Mesenchymal stem cell (in vitro differentiated cells and primary cell): ENCODE results near the gene DDAH1.

Experiments
- DNase-seq: peaks from one replicate; pipeline ENCODE4 v3.0.0-alpha.2; 2013
- H2AFZ ChIP-seq: one replicate; pipeline ENCODE4 v1.6.1; 2013; ENCODE audit warnings: low read depth, mild to moderate bottlenecking, control low read depth, inconsistent platforms, low read length, moderate library complexity
- H2AK5ac ChIP-seq: 2 replicates; pipeline ENCODE4 v1.6.1; 2013; ENCODE audit warnings: low read length, moderate library complexity, mild to moderate bottlenecking, inconsistent platforms; ENCODE audit not compliant: severe bottlenecking
- H2BK120ac ChIP-seq: one replicate; pipeline ENCODE4 v1.6.1; 2013; ENCODE audit warnings: low read depth, mild to moderate bottlenecking, inconsistent platforms, low read length, moderate library complexity
- H2BK12ac ChIP-seq, 2 experiments: one replicate each; pipeline ENCODE4 v1.6.1; 2013; ENCODE audit warnings: inconsistent platforms in 2 of 2, low read length in 2 of 2, mild to moderate bottlenecking in 2 of 2, moderate library complexity in 2 of 2, control low read depth in 1 of 2
- H2BK15ac ChIP-seq: one replicate; pipeline ENCODE4 v1.6.1; 2013; ENCODE audit warnings: mild to moderate bottlenecking, low read depth, inconsistent platforms; ENCODE audit not compliant: poor library complexity, severe bottlenecking
- H2BK5ac ChIP-seq: 2 replicates; pipeline ENCODE4 v1.6.1; 2013; ENCODE audit warnings: low read depth, mild to moderate bottlenecking, low read length, control low read depth, inconsistent platforms; ENCODE audit not compliant: poor library complexity, severe bottlenecking
- H3K14ac ChIP-seq, 2 experiments: one replicate each; pipeline ENCODE4 v1.6.1; 2013; ENCODE audit warnings: inconsistent platforms in 2 of 2, low read length in 2 of 2, control low read depth in 1 of 2, mild to moderate bottlenecking in 1 of 2, moderate library complexity in 1 of 2
- H3K18ac ChIP-seq, 2 experiments: one replicate each; pipeline ENCODE4 v1.6.1; 2013; ENCODE audit warnings: inconsistent platforms in 2 of 2, low read length in 2 of 2, control low read depth in 1 of 2, low read depth in 1 of 2, mild to moderate bottlenecking in 1 of 2
- H3K23ac ChIP-seq, 2 experiments: one replicate each; pipeline ENCODE4 v1.6.1; 2013; ENCODE audit warnings: inconsistent platforms in 2 of 2, low read length in 2 of 2, mild to moderate bottlenecking in 2 of 2, moderate library complexity in 2 of 2, control low read depth in 1 of 2
- H3K27ac ChIP-seq: 2 replicates; pipeline ENCODE4 v1.5.1; 2013; ENCODE audit warnings: mild to moderate bottlenecking, moderate library complexity, low read length, control low read depth, inconsistent platforms; ENCODE audit not compliant: poor library complexity, severe bottlenecking
- H3K27me3 ChIP-seq, 2 experiments: 2 replicates each; pipeline versions ENCODE4 v1.6.1 to v1.7.0; 2013; ENCODE audit warnings: low read length in 2 of 2, mild to moderate bottlenecking in 2 of 2, moderate library complexity in 2 of 2, control low read depth in 1 of 2, inconsistent platforms in 1 of 2; ENCODE audit not compliant: control insufficient read depth in 1 of 2, insufficient read depth in 1 of 2
- H3K36me3 ChIP-seq, 2 experiments: 2 replicates each; pipeline versions ENCODE4 v1.6.1 to v1.7.0; 2013; ENCODE audit warnings: low read length in 2 of 2, control low read depth in 1 of 2, inconsistent platforms in 1 of 2, low read depth in 1 of 2, mild to moderate bottlenecking in 1 of 2; ENCODE audit not compliant: insufficient read depth in 2 of 2, control insufficient read depth in 1 of 2
- H3K4ac ChIP-seq, 2 experiments: one replicate each; pipeline ENCODE4 v1.6.1; 2013; ENCODE audit warnings: inconsistent platforms in 2 of 2, low read length in 2 of 2, mild to moderate bottlenecking in 2 of 2, moderate library complexity in 2 of 2, control low read depth in 1 of 2, low read depth in 1 of 2
- H3K4me1 ChIP-seq: 2 replicates; pipeline ENCODE4 v1.6.1; 2013; ENCODE audit warnings: low read depth, low read length, control low read depth; ENCODE audit not compliant: control insufficient read depth, insufficient read depth
- H3K4me2 ChIP-seq: 2 replicates; pipeline ENCODE4 v1.6.1; 2013; ENCODE audit warnings: low read length, mild to moderate bottlenecking, inconsistent platforms; ENCODE audit not compliant: poor library complexity, severe bottlenecking
- H3K4me3 ChIP-seq, 2 experiments: 2 replicates each; pipeline versions ENCODE4 v1.5.1 to v1.7.0; 2013; ENCODE audit warnings: low read length in 2 of 2, mild to moderate bottlenecking in 2 of 2, control low read depth in 1 of 2, low read depth in 1 of 2; ENCODE audit not compliant: insufficient read depth in 1 of 2
- H3K79me1 ChIP-seq: replicated peaks from 2 replicates; pipeline ENCODE4 v1.6.1; 2013; ENCODE audit warnings: mild to moderate bottlenecking, control low read depth, low read length, inconsistent platforms; ENCODE audit not compliant: poor library complexity, severe bottlenecking
- H3K9ac ChIP-seq: 2 replicates; pipeline ENCODE4 v1.7.0; 2013; ENCODE audit warnings: mild to moderate bottlenecking, low read length, moderate library complexity
- H3K9me3 ChIP-seq: 2 replicates; pipeline ENCODE4 v1.7.0; 2013; ENCODE audit warnings: mild to moderate bottlenecking, low read length; ENCODE audit not compliant: control insufficient read depth
- H4K8ac ChIP-seq: one replicate; pipeline ENCODE4 v1.6.1; 2013; ENCODE audit warnings: inconsistent platforms, mild to moderate bottlenecking, low read length, moderate library complexity
- H4K91ac ChIP-seq: one replicate; pipeline ENCODE4 v1.6.1; 2013; ENCODE audit warnings: mild to moderate bottlenecking, low read length, inconsistent platforms
- WGBS: methylation state at CpG from one replicate; pipeline ENCODE4 v1.1.7; 2013; ENCODE audit warnings: mixed read lengths; 5-methylcytosine and 5-hydroxymethylcytosine counted together

Gene DDAH1

DNA sequence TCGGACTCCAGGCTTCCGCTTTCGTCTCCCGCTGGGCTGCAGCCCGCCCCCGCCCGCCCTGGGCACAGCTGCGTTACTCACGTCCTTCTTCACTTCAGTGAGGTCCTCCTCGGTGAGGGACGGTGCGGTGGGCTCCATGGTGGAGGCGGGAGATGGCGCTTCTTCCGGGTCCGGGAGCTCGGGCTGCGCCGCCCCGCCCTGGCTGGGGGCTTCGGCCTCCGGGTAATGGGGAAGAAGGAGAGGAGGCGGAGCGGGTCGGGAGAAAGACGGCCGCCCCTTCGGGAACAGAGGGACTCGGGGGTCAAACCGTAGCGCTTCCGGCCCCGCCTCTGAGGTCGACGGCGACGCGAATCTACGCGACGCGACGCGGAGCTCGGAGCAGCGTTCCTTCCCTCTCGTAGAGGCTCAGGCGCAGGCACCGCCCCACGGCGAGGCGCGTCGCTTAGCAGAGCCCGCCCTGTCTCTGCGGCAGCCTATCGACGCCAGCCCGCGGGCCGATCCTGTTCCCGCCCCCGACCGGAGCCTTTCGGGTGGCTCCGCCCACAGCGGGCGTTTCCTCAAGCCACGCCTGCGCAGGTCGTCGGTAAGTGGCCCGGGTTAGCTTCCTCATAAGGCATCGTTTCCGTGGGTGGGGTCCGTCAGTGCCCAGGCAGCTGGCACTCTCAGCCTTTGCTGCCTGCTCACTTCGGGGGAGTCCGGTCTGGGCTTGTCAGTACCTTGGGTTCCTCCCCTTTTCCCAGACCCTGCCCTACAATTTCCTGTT is 188.6 kb downstream of the DDAH1 start, which contains the start of gene BCL10:
Gene BCL10, minus strand, starts transcription at position 418 of the 763 bp plus-strand sequence. Its CDS starts 280 bp downstream, at position 138.
- Histone ChIP-seq H3K4me3 (peak within 1 kb of the TSS; percentile 90 to 98), H3K36me3 (peaks cover 0 to 20% of the 10 kb centered on the region in 2 experiments), H4K8ac (peak within 1 kb of the TSS; percentile 91), H2AFZ (peak within 1 kb of the TSS; percentile 42), H3K27me3 (no peaks in the 10 kb centered on the region), H2BK120ac (peak within 1 kb of the TSS; percentile 76), H3K4ac (peak within 1 kb of the TSS; percentile 66 to 99), H3K4me2 (peak within 1 kb of the TSS; percentile 83), H2BK5ac (peak within 1 kb of the TSS; percentile 78), H2BK12ac (peak within 1 kb of the TSS; percentile 15 to 69), H3K79me1 (no peaks in the 10 kb centered on the region), H3K9ac (peak within 1 kb of the TSS; percentile 96), H3K9me3 (no peaks in the 10 kb centered on the region), H3K14ac (peak within 1 kb of the TSS; percentile 48 to 95), H3K4me1 (peaks cover 9% of the 10 kb centered on the region), H3K27ac (peak within 1 kb of the TSS; percentile 93), H3K18ac (peak within 1 kb of the TSS; percentile 86 to 94), H2BK15ac (peak within 1 kb of the TSS; percentile 93), H2AK5ac (peak within 1 kb of the TSS; percentile 89), H4K91ac (peak within 1 kb of the TSS; percentile 98), H3K23ac (peak within 1 kb of the TSS in 1 of 2 experiments; percentile 46)
- peak; percentile 99 for DNase-seq
- under 1% methylated on average over 56 of the region's 78 CpGs for WGBS

DNA sequence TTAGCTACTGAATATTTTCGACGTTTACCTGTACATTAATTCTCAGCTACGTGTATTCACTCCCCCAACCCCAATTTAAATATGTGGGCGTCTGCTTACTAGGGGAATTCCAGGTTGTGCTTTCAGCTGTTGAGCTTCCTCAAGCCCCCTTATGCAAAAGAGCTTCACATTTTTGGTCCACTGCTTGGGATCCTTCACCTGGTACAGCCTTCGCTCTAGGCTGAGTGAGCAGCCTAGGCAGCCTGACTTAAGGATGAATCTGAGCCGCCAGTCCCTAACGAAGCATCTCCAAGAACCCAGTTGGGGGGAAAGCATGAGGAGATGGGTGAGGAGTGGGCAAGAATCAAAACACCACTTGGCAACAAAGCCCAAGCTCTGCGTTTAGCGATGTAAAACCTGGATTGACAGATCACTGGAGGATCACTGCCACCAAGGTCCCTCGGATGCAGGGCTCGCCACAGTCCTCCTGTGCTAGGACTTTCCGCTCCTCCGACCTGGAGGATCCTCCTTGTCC is 189.2 kb downstream of the DDAH1 start:
- Histone ChIP-seq H3K23ac (peak overlapping the region in 1 of 2 experiments; percentile 46), H2BK120ac (peak overlapping the region; percentile 76), H2BK15ac (peak overlapping the region; percentile 93), H4K8ac (peak overlapping the region; percentile 91), H3K79me1 (no peaks in the 10 kb centered on the region), H3K36me3 (peaks cover 0 to 26% of the 10 kb centered on the region in 2 experiments), H3K14ac (peak overlapping the region; percentile 48 to 95), H3K4me1 (peaks cover 9% of the 10 kb centered on the region), H3K4me3 (peak overlapping the region; percentile 90 to 98), H2BK12ac (peak overlapping the region; percentile 15 to 69), H3K4ac (peak overlapping the region; percentile 66 to 99), H2BK5ac (peak overlapping the region; percentile 78), H3K9ac (peak overlapping the region; percentile 96), H2AFZ (no peak overlapping the region), H2AK5ac (peak overlapping the region; percentile 89), H3K4me2 (peak overlapping the region; percentile 83), H3K18ac (peak overlapping the region; percentile 35 to 94), H3K27ac (peak overlapping the region; percentile 93), H3K27me3 (no peaks in the 10 kb centered on the region), H3K9me3 (no peaks in the 10 kb centered on the region), H4K91ac (peak overlapping the region; percentile 98)
- 2% methylated on average over 13 of the region's 13 CpGs for WGBS
- DNase-seq = peak; percentile 65

DNA sequence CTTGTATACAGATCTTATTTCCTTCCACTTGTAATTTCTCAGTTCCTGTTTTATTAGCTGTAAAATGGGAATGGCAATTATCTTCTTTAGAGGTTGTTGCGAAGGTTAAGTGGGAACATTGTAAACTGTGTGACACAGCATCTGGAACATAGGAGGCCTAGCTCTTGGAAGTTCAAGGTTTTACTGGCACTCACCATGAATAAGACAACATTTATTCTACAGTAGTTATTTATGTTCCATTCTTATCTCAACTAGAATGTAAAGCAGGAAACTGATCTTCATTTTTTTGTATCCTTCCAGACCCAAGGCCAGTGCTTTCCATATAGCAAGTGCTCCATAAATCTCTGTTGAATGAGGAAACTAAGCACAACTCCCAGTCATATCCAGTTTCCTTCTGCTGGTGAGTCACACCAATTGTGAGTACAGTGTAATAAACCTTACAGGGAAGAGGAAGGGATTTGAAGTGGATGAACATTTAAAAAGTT is 189.9 kb downstream of the DDAH1 start:
- Histone ChIP-seq H2AFZ (no peak overlapping the region), H3K27ac (peak overlapping the region; percentile 93), H3K4me3 (peak overlapping the region in 1 of 2 experiments; percentile 98), H3K9me3 (no peaks in the 10 kb centered on the region), H3K27me3 (no peaks in the 10 kb centered on the region), H3K4ac (no peak overlapping the region), H2BK120ac (no peak overlapping the region), H4K91ac (no peak overlapping the region), H3K4me2 (peak overlapping the region; percentile 37), H2BK12ac (no peak overlapping the region), H2AK5ac (no peak overlapping the region), H3K23ac (no peak overlapping the region), H3K36me3 (peaks cover 3 to 34% of the 10 kb centered on the region in 2 experiments), H3K4me1 (peaks cover 11% of the 10 kb centered on the region), H3K79me1 (no peaks in the 10 kb centered on the region), H3K18ac (no peak overlapping the region), H2BK15ac (no peak overlapping the region), H3K9ac (peak overlapping the region; percentile 96), H2BK5ac (no peak overlapping the region), H3K14ac (no peak overlapping the region), H4K8ac (no peak overlapping the region)
- DNase-seq = peak; percentile 96
- no CpG with 5 or more reads among the region's 1 CpG for WGBS

DNA sequence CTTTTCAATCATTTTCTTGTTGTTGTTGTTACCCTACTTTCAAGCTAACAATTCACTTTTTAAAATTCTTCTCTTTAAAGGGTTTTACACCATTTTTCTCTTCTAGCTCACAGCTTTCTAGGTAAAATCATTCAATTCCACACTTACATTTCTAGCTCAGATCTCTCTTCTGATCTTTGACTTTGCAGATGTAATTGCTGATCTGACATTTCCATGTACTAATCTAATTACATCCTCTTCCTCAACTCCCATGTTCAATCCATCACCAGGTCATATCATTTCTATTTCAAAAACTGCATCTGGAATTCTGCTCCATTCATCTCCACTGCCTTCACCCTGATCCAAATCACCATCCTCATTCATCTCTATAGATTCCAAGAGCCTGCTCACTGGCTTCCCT is 191.6 kb downstream of the DDAH1 start:
- Histone ChIP-seq H2AFZ (no peak overlapping the region), H3K4ac (no peak overlapping the region), H3K23ac (no peak overlapping the region), H3K79me1 (peaks cover 2% of the 10 kb centered on the region), H3K36me3 (peaks cover 7 to 49% of the 10 kb centered on the region in 2 experiments), H2BK5ac (no peak overlapping the region), H2BK12ac (no peak overlapping the region), H3K4me3 (peak overlapping the region in 1 of 2 experiments; percentile 98), H3K14ac (no peak overlapping the region), H3K9me3 (no peaks in the 10 kb centered on the region), H4K91ac (no peak overlapping the region), H2AK5ac (no peak overlapping the region), H2BK120ac (no peak overlapping the region), H3K27me3 (no peaks in the 10 kb centered on the region), H3K4me1 (peaks cover 4% of the 10 kb centered on the region), H3K4me2 (peak overlapping the region; percentile 50), H3K9ac (peak overlapping the region; percentile 96), H3K27ac (no peak overlapping the region), H2BK15ac (no peak overlapping the region), H4K8ac (no peak overlapping the region), H3K18ac (no peak overlapping the region)
- no peak for DNase-seq
